H1 (cell line): ENCODE results near the gene RABGAP1. TPM values are rescaled to one million over a fixed set of nuclear protein-coding genes. Genes with fewer than 3 reads are reported as not detected.

Experiments used
- CTCF ChIA-PET: fragments of 300-600 bp; sonication (Branson Sonifier 250); formaldehyde crosslinking; loops from one replicate; lab custom pipeline; 2021; ENCODE audit not compliant: partially characterized antibody; lab: Charles Lee
- POLR2A ChIA-PET: fragments of 300-600 bp; sonication (Branson Sonifier 250); formaldehyde crosslinking; loops from one replicate; lab custom pipeline; 2021; ENCODE audit warnings: inconsistent platforms; ENCODE audit not compliant: partially characterized antibody; lab: Charles Lee
- DNase-seq, 2 experiments: peaks; one replicate each; pipeline versions ENCODE4 v3.0.0 to v3.0.0-alpha.2; 2010 to 2022; ENCODE audit warnings: low spot score in 2 of 2, low read depth in 1 of 2, mixed read lengths in 1 of 2
- FAIRE-seq: peaks from 2 replicates; lab custom pipeline; 2011; peaks lifted over from hg19 to GRCh38; lab: Jason Lieb, UNC
- H2AFZ ChIP-seq: 2 replicates; pipeline ENCODE4 v1.8.1; 2012; ENCODE audit warnings: low read length, inconsistent platforms
- H2AK5ac ChIP-seq: 2 replicates; pipeline ENCODE4 v1.6.1; 2013; ENCODE audit warnings: low read depth, low read length
- H2BK120ac ChIP-seq: replicated peaks from 2 replicates; pipeline ENCODE3; 2013; ENCODE audit warnings: low read depth, low read length, inconsistent platforms
- H2BK12ac ChIP-seq: 2 replicates; pipeline ENCODE4 v1.6.1; 2013; ENCODE audit warnings: low read depth, low read length
- H2BK15ac ChIP-seq: 2 replicates; pipeline ENCODE4 v1.6.1; 2013; ENCODE audit warnings: low read length
- H2BK20ac ChIP-seq: 2 replicates; pipeline ENCODE4 v1.6.1; 2013; ENCODE audit warnings: low read length
- H2BK5ac ChIP-seq: 2 replicates; pipeline ENCODE4 v1.6.1; 2013; ENCODE audit warnings: low read depth, low read length
- H3K14ac ChIP-seq: 2 replicates; pipeline ENCODE4 v1.6.1; 2013; ENCODE audit warnings: inconsistent platforms; ENCODE audit not compliant: insufficient read length
- H3K18ac ChIP-seq: 2 replicates; pipeline ENCODE4 v1.6.1; 2013; ENCODE audit warnings: low read length; ENCODE audit errors: extremely low read depth
- H3K23ac ChIP-seq: 2 replicates; pipeline ENCODE4 v1.6.1; 2013; ENCODE audit warnings: inconsistent platforms; ENCODE audit not compliant: insufficient read length
- H3K23me2 ChIP-seq: 2 replicates; pipeline ENCODE4 v1.6.1; 2013; ENCODE audit warnings: low read depth, low read length
- H3K27ac ChIP-seq: 2 replicates; pipeline ENCODE4 v1.6.1; 2011; ENCODE audit warnings: low read depth, low read length, inconsistent platforms
- H3K27me3 ChIP-seq, 4 experiments: replicated peaks in 1 of 4; 1 replicate in 1 of 4; 2 replicates in 3 of 4; pipeline versions ENCODE4 v1.6.1 to v1.8.1; 2011 to 2013; ENCODE audit warnings: low read length in 3 of 4, mild to moderate bottlenecking in 3 of 4, inconsistent platforms in 2 of 4, mixed read lengths in 2 of 4, moderate library complexity in 1 of 4; ENCODE audit not compliant: control insufficient read depth in 3 of 4, insufficient read depth in 3 of 4; ENCODE audit errors: extremely low read depth in 1 of 4
- H3K36me3 ChIP-seq, 4 experiments: 2 replicates each; pipeline versions ENCODE4 v1.6.1 to v1.8.1; 2011 to 2013; ENCODE audit warnings: mild to moderate bottlenecking in 4 of 4, low read length in 3 of 4, moderate library complexity in 2 of 4, control low read depth in 1 of 4, inconsistent platforms in 1 of 4; ENCODE audit not compliant: insufficient read depth in 4 of 4, control insufficient read depth in 2 of 4
- H3K4ac ChIP-seq: replicated peaks from 2 replicates; pipeline ENCODE3; 2013; ENCODE audit warnings: low read length, low read depth, mixed read lengths, inconsistent platforms; ENCODE audit not compliant: insufficient read length
- H3K4me1 ChIP-seq, 4 experiments: replicated peaks in 1 of 4; 1 replicate in 1 of 4; 2 replicates in 3 of 4; pipeline versions ENCODE4 v1.6.1 to v1.8.1; 2011 to 2013; ENCODE audit warnings: low read length in 3 of 4, inconsistent platforms in 2 of 4, mixed read lengths in 1 of 4; ENCODE audit not compliant: insufficient read depth in 4 of 4, control insufficient read depth in 3 of 4
- H3K4me2 ChIP-seq, 2 experiments: 2 replicates each; pipeline versions ENCODE4 v1.6.1 to v1.8.1; 2011 to 2013; ENCODE audit warnings: low read depth in 2 of 2, low read length in 2 of 2, control low read depth in 1 of 2, inconsistent platforms in 1 of 2, mild to moderate bottlenecking in 1 of 2; ENCODE audit not compliant: insufficient read depth in 1 of 2
- H3K4me3 ChIP-seq, 4 experiments: fragments of 200-600, 300-600 bp in 1 of 4; sonication (generic), shearing (Covaris generic), sonication (Bioruptor Twin) in 1 of 4; 2 replicates each; pipeline versions ENCODE4 v1.5.1 to v1.8.1; 2011 to 2016; ENCODE audit warnings: low read length in 4 of 4, low read depth in 3 of 4, control low read depth in 2 of 4, inconsistent platforms in 2 of 4, mild to moderate bottlenecking in 2 of 4, mixed read lengths in 1 of 4, moderate library complexity in 1 of 4; ENCODE audit not compliant: insufficient read depth in 2 of 4; ENCODE audit errors: extremely low read depth in 1 of 4
- H3K56ac ChIP-seq: replicated peaks from 2 replicates; pipeline ENCODE3; 2013; ENCODE audit warnings: low read depth, mild to moderate bottlenecking, mixed read lengths, low read length, inconsistent platforms; ENCODE audit not compliant: insufficient read length
- H3K79me1 ChIP-seq: 2 replicates; pipeline ENCODE4 v1.6.1; 2013; ENCODE audit warnings: low read depth, low read length, control low read depth
- H3K79me2 ChIP-seq, 2 experiments: 2 replicates each; pipeline versions ENCODE4 v1.6.1 to v1.8.1; 2012 to 2013; ENCODE audit warnings: low read length in 2 of 2, mild to moderate bottlenecking in 2 of 2, inconsistent platforms in 1 of 2; ENCODE audit not compliant: insufficient read depth in 2 of 2, control insufficient read depth in 1 of 2
- H3K9ac ChIP-seq, 4 experiments: replicated peaks in 1 of 4; 1 replicate in 1 of 4; 2 replicates in 3 of 4; pipeline versions ENCODE4 v1.6.1 to v1.8.1; 2011 to 2013; ENCODE audit warnings: low read depth in 3 of 4, low read length in 3 of 4, control low read depth in 2 of 4, mild to moderate bottlenecking in 2 of 4, moderate library complexity in 2 of 4, inconsistent platforms in 1 of 4; ENCODE audit errors: extremely low read depth in 1 of 4
- H3K9me3 ChIP-seq, 2 experiments: 2 replicates each; pipeline versions ENCODE4 v1.6.1 to v1.8.1; 2012 to 2013; ENCODE audit warnings: mild to moderate bottlenecking in 2 of 2, moderate library complexity in 2 of 2, control low read depth in 1 of 2, inconsistent platforms in 1 of 2, low read depth in 1 of 2, low read length in 1 of 2, mixed read lengths in 1 of 2; ENCODE audit not compliant: insufficient read depth in 2 of 2
- H4K20me1 ChIP-seq, 2 experiments: replicated peaks in 1 of 2; 2 replicates each; pipeline versions ENCODE3 to v1.8.1; 2011 to 2013; ENCODE audit warnings: inconsistent platforms in 2 of 2, low read length in 2 of 2, mild to moderate bottlenecking in 1 of 2; ENCODE audit not compliant: insufficient read depth in 2 of 2, control insufficient read depth in 1 of 2
- H4K5ac ChIP-seq: 2 replicates; pipeline ENCODE4 v1.6.1; 2013; ENCODE audit warnings: low read length, low read depth, mixed read lengths, inconsistent platforms; ENCODE audit not compliant: insufficient read length
- H4K8ac ChIP-seq: 2 replicates; pipeline ENCODE4 v1.8.0; 2013; ENCODE audit warnings: mild to moderate bottlenecking, moderate library complexity, low read length, inconsistent platforms; ENCODE audit not compliant: insufficient read depth; ENCODE audit errors: extremely low read depth
- H4K91ac ChIP-seq: replicated peaks from 2 replicates; pipeline ENCODE3; 2013; ENCODE audit warnings: low read length, mixed read lengths, inconsistent platforms; ENCODE audit not compliant: insufficient read length
- BRCA1 ChIP-seq: IDR thresholded peaks from 2 replicates; pipeline ENCODE4 v1.6.1; 2012; ENCODE audit warnings: low read depth, low read length, improper control_type of control experiment
- CTBP2 ChIP-seq: IDR thresholded peaks from 2 replicates; pipeline ENCODE4 v1.7.0; 2011; ENCODE audit warnings: borderline replicate concordance, mild to moderate bottlenecking, moderate library complexity, mixed read lengths, low read length; ENCODE audit not compliant: insufficient read depth, insufficient read length
- GABPA ChIP-seq: IDR thresholded peaks from 2 replicates; pipeline ENCODE4 v1.6.1; 2011; ENCODE audit warnings: mild to moderate bottlenecking, low read length, moderate library complexity, borderline replicate concordance; ENCODE audit not compliant: insufficient read depth
- KDM1A ChIP-seq: fragments of 200-600, 300-600 bp; sonication (generic); IDR thresholded peaks from 2 replicates; pipeline ENCODE4 v1.7.1; 2016; ENCODE audit warnings: mild to moderate bottlenecking, low read length, borderline replicate concordance
- POU5F1 ChIP-seq: IDR thresholded peaks from 2 replicates; pipeline ENCODE4 v1.6.1; 2011; ENCODE audit warnings: low read depth, mild to moderate bottlenecking, low read length, moderate library complexity
- RXRA ChIP-seq: IDR thresholded peaks from 2 replicates; pipeline ENCODE4 v1.6.1; 2011; ENCODE audit warnings: low read depth, mild to moderate bottlenecking, low read length, moderate library complexity; ENCODE audit not compliant: insufficient read depth
- SP4 ChIP-seq: IDR thresholded peaks from 2 replicates; pipeline ENCODE4 v1.6.1; 2012; ENCODE audit warnings: low read length, inconsistent platforms
- SUZ12 ChIP-seq: fragments of 200-600 bp; sonication (generic); IDR thresholded peaks from 2 replicates; pipeline ENCODE4 v1.6.1; 2012; ENCODE audit warnings: mild to moderate bottlenecking, inconsistent platforms, low read length, moderate library complexity, mixed read lengths
- WGBS, 2 experiments: shearing (Covaris generic) in 1 of 2; methylation state at CpG; one replicate each; pipeline versions ENCODE4 v1.1.6 to v1.1.7; 2013 to 2015; ENCODE audit warnings: low lambda C conversion rate in 2 of 2, mixed read lengths in 2 of 2, inconsistent platforms in 1 of 2, low coverage in 1 of 2, missing lambda C conversion rate in 1 of 2; ENCODE audit not compliant: insufficient replicate concordance in 2 of 2, insufficient coverage in 1 of 2, insufficient read length in 1 of 2; ENCODE audit errors: extremely low coverage in 1 of 2, missing lambda C conversion rate in 1 of 2; 5-methylcytosine and 5-hydroxymethylcytosine counted together
- polyA plus RNA-seq, 7 experiments: library from polyadenylated mRNA; depleted of rRNA in 3 of 7; stranded (reverse) in 5 of 7; unstranded in 2 of 7; fragments of >200 nt in 5 of 7; fragments of 200-250 nt in 2 of 7; gene quantifications; 1 replicate in 5 of 7; 2 replicates in 1 of 7; 4 replicates in 1 of 7; pipeline versions ENCODE4 v1.2.1 to v1.2.3, GENCODE V29; 2011 to 2013; ENCODE audit warnings: missing spikeins in 2 of 7, mixed read lengths in 2 of 7
- total RNA-seq: library from RNA; stranded (reverse); fragmentation: NEBNext Ultra II Directional; extraction: Animal tissue kit (Norgen Biotek cat#: 25700); gene quantifications from 2 replicates; pipeline ENCODE4 v1.2.1, GENCODE V29; 2021
- TF ChIP-seq, protein P1 (sequence below): IDR thresholded peaks from 2 replicates; pipeline ENCODE4 v1.6.1; 2012; ENCODE audit warnings: inconsistent platforms

The RABGAP1 gene
- total and polyA plus RNA-seq, 2 of the 8 experiments (the other 6 are each of a cell fraction or from before 2014, with no cell fraction given): 15.7 to 38.3 TPM

DNA sequence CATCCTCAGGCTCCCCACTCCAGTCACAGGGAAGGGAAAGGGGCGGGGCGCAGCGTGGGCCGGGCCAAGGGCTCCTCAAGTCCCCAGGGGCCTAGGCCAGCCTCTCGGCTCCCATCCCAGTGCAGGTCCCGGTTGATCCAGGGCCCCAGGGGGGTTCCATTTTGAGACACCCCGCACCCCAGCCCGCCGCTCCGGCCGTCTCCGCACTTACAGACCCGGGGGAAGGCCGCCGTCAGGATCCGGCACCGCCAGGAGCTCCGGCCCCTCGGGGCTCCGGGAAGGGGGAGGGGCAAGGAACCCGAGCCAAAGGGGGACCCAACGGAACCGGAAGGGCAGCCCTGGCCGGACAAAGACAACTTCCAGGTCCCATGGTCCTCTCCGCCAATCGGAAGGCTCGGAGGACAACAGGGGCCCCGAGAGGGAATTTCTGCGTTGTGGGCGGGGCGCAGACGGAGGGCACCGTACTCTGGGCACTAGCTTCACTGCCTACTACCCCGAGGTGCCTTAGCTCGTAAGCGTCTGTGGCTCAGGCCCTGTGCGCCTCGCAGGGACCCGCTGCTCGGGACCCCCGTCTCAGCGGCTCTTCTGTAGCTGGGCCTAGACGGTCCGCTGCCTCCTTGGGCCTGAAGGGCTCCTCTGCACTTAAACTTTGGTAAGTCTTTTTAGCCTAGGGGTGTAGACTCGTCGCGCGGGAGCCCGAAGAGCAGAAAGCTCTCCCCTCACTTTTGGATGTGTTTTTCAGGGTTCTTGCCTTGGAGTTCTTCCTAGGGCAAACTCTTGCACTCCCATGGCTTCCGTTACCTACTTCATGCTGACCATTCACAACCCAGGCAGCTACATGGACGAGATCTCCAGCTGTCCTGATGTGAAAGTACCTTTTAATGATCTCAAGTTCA, 9.3 kb upstream of the RABGAP1 start, which contains the start of gene ZBTB26:
Gene ZBTB26, minus strand, starts transcription at position 287 of the 896 bp plus-strand sequence. CDS start 11,578 bp downstream, outside the sequence.
- Histone ChIP-seq H3K9ac (peak within 1 kb of the TSS; percentile 56 to 93 (median 72)), H4K8ac (peak within 1 kb of the TSS; percentile 85; the same call in 1 of the 2 replicates), H4K91ac (peak within 1 kb of the TSS; percentile 7), H2BK120ac (no peak within 1 kb of the TSS), H3K9me3 (no peaks in the 10 kb centered on the region), H3K79me1 (0 out of 2 replicates have a peak, but pooled peaks cover 2% of the 10 kb centered on the region), H4K20me1 (peaks cover 0 to 2% of the 10 kb centered on the region in 2 experiments), H3K14ac (no peak within 1 kb of the TSS), H3K56ac (peak within 1 kb of the TSS; percentile 0), H3K36me3 (peaks cover 3 to 4% (median 3%) of the 10 kb centered on the region in 4 experiments; a peak in 5 of 8 replicates), H3K4me3 (peak within 1 kb of the TSS; percentile 96 to 100 (median 98)), H3K27ac (peak within 1 kb of the TSS; percentile 59; the same call in 1 of the 2 replicates), H2AK5ac (no peak within 1 kb of the TSS), H3K23ac (no peak within 1 kb of the TSS), H2BK20ac (no peak within 1 kb of the TSS), H2BK12ac (no peak within 1 kb of the TSS), H3K4me2 (peak within 1 kb of the TSS; percentile 77 to 98), H3K18ac (peak within 1 kb of the TSS; percentile 83), H2AFZ (0 out of 2 replicates have a peak within 1 kb of the TSS, but pooled peaks have one; percentile 45), H3K27me3 (no peaks in the 10 kb centered on the region), H3K23me2 (peaks cover 14% of the 10 kb centered on the region), H2BK15ac (peak within 1 kb of the TSS; percentile 40; the same call in 1 of the 2 replicates), H4K5ac (peak within 1 kb of the TSS; percentile 97), H2BK5ac (peak within 1 kb of the TSS; percentile 90), H3K4me1 (peaks cover 0 to 6% (median under 1%) of the 10 kb centered on the region in 4 experiments; a peak in 4 of 7 replicates), H3K4ac (no peak within 1 kb of the TSS), H3K79me2 (peaks cover 5 to 87% of the 10 kb centered on the region in 2 experiments)
- DNase-seq (peak; percentile 80 to 95), FAIRE-seq (no peak)
- CTCF ChIA-PET: interaction anchor here (0.8 to 1.9 kb wide), 5 partner anchors 9 to 60 kb away, joined by 3 to 6 read pairs (median 4); partner anchors contain the start of genes RABGAP1 and ZBTB6
- WGBS, 2 experiments: 0% methylated on average over 45 of the region's 51 CpGs; no CpG with 5 or more reads in 1 of the 2 experiments
- POLR2A ChIA-PET: interaction anchor here (0.8 to 5.3 kb wide), 9 partner anchors 9 to 149 kb away, joined by 3 to 79 read pairs (median 7); partner anchors contain the start of genes RABGAP1, RC3H2 and ZBTB6
- TF ChIP-seq BRCA1 (no peak), KDM1A (0 out of 2 replicates have a peak, but pooled peaks have one; percentile 23), SUZ12 (no peak), RXRA (no peak), CTBP2 (no peak), POU5F1 (no peak), SP4 (peak; percentile 42; the same call in 1 of the 2 replicates), GABPA (peak; percentile 91)
- TF ChIP-seq, protein P1, sequence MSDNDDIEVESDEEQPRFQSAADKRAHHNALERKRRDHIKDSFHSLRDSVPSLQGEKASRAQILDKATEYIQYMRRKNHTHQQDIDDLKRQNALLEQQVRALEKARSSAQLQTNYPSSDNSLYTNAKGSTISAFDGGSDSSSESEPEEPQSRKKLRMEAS: no peak
